NCI-H146 treated with DMSO at 0.1 percent for 48 hours (cell line): ENCODE measurements around the gene JPH3.

Experiments
- DNase-seq: peaks from one replicate; lab custom pipeline; 2025; ENCODE audit not compliant: unreplicated experiment; lab: John Stamatoyannopoulos, UW

Gene JPH3

DNA sequence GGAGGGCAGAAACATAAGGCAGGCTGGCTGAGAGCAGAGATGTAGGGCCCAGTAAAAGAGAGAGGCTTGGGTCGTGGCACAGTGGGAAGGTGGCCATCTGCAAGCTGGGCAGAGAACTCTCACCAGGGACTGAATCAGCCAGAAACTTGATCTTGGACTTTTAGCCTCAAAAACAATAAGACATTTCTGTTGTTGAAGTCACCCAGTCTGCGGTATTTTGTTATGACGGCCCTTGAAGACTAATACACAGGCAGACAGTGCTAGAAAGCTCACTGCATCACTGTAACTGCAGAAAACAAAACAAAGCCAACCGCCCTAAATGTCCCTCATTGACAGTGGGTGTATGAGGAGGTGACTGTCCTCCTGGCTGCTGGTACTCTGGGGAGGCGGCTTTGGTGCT lies 3.9 kb upstream of the JPH3 start:
- no peak for DNase-seq

DNA sequence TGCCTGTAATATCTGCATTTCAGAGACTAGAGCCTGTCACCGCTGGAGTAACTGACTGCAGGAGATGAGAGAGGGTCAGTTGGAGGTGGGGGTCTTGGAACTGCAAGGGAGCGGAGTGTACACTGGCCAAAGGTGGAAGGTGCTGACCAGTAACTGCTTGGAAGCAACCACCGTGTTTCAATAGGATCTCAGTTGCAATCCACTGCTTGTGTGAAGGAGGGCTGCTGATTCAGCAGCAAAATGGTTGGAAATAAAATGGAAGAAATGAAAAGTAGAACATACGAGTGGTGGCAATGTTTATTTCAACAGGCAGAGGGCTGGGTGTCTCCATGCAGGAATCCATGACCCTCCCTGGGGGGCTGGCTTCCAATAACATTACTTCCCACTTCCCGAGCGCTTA lies 2.1 kb upstream of the JPH3 start:
- DNase-seq, result no peak

DNA sequence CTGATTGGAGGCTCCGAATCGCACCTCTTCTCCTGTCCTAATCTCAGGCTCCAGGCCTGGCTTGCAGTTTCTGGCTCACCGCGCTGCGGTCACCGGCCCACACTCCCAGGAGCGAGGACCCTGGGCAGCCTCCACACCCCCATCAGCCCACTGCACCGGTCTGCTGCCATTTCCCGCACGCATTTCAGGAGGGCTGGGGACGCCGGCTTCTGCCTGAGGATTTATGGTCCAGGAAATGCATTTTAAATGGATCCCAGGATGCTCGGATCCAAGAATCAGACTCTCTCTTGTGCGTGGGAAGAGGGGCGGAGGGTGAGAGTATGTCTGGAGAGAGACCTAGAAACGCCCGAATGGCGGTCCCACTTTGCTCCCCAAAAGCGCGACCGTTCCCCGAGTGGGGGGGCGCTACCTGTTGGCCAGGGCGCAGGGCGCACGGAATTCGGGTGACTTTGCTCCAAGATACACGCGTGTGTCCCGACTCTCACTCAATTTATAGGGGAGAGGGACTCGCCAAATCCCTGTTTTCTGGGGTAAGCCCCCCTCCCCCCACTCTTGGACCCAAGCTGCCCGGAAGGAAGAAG lies 817 bp upstream of the JPH3 start:
- no peak for DNase-seq

DNA sequence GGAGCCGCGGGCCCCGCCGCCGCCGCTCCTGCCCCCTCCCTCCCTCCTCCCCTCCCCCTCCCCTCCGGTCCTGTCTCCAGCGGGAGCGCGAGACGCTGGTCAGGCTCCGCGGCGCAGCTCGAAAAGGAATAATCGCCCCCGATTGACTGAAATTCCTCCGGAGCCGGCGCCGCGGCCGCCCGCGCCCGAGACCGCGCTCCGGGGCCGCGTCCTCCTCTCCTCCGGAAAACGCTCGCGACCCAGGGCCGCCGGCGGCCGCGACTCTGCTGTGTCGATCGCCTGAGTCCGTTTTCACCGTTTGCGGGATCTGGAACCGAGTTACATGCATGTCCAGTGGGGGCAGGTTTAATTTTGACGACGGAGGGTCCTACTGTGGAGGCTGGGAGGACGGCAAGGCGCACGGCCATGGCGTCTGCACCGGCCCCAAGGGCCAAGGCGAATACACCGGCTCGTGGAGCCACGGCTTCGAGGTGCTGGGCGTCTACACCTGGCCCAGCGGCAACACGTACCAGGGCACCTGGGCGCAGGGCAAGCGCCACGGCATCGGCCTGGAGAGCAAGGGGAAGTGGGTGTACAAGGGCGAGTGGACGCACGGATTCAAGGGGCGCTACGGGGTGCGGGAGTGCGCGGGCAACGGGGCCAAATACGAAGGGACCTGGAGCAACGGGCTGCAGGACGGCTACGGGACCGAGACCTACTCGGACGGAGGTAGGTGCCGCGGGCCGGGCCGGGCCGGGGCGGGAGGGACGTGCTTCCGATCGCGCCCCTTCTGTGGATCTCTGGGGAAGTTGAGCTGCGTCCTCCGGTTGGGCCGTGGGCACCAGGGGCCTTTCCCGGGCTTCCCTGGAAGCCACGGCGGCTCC lies 744 bp downstream of the JPH3 start:
- DNase-seq, result no peak

DNA sequence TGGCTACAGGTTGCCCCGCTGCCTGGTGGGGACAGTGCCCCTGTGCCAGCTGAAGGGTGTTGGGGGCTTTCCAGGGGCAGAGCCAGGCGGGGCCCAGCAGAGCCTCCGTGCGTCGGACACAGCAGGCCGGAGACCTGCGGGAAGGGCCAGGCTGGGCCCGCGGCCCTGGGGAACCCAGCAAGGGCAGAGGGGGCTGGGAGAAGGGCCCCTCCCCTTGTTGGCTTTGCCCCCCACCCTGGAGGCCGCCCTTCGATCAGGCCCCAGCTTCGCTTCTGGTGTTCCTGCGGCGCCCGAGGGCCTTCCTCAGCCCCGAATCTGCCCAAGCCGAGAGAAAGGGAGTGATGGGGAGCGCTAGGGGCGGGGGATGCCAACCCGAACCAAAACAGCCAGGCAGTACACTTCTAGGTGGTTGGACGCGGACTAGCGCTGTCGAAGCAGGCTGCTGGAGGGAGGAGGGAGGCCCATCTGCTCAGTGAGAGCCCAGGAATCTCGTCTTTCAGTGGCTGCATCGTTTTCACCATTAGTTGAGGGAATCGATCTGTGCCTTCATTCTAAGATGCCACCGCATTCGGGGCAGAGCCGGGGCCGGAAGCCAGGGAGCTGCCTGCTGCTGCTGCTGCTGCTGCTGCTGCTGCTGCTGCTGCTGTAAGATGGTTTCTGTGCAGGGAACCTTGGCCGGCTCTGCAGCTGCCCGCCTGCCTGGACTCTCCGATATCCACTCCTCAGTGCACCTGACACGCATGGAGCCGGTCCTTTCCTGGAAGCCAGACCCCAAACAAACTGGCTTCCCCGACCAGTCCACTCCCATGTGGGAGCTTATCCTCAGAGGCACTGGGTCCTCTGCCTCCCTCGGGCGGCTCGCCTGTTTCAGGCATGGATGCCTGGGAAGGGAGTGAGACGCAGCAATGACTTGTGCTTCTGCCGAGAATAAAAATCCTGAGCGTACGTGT lies 1.7 kb downstream of the JPH3 start:
- no peak for DNase-seq

DNA sequence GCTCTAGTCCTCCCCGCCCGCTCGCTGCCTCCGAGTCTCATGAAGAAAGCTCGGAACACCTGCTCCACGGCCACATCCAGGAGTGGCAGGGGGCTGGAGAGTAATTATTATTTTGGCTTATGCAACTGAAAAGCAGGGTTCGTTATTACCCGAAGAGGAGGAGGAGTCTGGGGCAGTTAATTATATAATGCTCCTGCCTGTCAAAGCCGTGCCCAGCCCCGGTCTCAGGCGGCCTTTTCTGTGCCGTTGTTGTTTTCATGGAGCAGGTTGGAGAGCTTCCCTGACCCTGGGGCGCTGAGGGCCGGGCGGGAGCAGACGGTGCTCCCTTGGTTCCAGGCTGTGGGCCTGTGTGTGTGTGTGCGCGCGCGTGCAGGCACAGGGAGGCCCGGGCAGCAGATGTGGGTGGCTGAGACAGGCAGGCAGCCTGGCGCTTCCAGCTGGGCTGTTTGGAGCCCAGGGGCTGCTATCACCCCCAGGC lies 2.4 kb downstream of the JPH3 start:
- DNase-seq, result no peak

DNA sequence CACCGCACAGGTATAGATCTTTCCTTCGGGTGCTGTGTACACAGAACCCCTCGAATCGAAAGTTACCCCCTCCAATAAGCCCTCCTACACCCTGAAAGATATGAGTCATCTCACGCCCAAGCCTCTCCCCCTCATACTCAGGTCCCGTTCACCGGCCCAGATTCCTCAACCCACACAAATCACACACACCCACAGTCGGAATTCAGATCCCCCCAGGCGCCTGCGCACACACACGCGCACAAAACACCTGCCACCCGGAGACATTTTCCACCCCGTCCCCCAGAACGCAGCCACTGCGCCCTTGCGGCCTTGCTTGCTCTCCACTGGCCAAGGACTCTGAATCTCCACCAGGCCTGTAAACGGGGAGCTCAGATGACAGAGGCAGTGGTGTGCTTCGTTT lies 4.9 kb downstream of the JPH3 start:
- DNase-seq, result no peak

DNA sequence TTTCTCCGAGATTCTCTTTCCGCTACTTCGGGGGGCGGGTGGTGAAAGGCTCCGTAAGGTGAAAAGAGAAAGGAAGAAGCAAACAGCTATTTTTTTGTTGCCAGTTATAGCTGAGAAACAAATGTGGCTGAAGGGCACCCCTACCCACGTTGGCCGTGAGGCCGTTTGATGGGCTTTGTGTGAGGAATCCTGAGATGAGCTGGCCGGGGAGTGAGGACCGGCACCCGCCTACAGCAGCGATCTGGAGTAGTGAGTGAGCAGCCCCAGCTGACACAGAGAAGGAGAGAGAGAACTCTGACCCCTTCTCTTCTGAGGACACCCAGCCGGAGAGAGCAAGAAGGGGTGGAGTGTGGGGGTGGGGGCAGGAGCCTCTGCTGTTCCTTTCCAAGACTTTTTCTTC lies 5.6 kb downstream of the JPH3 start:
- DNase-seq, result no peak

DNA sequence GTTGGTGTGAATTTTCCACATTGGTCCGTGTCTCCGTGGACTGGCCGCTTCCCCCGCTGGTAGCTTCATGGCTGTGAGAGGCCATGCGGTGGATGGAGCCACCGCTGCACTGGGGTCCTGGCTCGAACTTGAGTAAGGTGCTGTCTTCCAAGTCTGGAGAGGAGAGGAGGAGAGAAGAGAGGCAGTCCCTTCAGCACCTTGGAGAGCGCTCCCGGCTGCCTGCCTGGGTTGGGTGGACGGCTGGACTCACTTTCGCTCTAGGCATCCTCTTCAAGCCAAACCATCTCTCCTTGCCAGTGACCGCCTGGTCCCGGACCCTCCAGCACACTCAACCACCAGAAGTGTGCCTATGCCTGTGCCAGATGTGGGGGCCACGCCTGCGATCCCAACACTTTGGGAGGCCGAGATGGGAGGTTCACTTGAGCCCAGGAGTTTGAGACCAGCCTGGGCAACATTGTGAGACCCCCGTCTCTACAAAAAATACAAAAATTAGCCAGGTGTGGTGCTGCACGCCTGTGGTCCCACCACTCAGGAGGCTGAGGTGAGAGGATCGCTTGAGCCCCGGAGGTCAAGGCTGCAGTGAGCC lies 6.2 kb downstream of the JPH3 start:
- no peak for DNase-seq

DNA sequence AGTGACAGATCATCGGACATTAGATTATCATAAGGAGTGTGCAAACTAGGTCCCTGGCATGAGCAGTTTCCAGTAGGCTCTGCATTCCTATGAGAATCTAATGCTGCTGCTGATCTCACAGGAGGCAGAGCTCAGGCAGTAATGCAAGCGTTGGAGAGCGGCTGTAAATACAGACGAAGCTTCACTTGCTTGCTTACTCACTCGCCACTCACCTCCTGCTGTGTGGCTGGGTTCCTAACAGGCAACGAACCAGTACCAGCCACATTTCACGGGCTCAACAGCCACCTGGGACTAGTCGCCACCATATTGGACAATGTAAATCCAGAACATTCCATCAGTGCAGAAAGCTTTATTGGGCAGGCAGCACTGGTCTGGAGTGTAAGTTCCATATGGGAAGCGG lies 7.7 kb downstream of the JPH3 start:
- no peak for DNase-seq

DNA sequence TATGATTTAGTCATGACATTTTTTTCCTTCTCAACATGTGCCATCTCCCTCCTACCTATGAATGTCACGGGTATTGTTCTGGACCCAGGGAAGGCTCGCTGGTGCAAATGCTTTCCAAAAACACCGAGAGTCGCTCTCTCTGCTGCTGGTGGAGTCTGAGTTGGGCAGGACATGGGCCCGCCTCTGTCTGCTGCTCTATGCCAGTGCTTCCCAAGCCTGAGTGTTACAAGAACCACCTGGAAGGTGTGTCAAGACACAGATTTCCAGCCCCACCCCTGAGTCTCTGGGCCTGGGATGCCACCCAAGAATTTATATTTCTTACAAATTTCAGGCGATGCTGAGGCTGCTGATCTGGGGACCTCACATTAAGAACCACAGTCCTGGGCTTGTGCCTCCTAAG lies 9.1 kb downstream of the JPH3 start:
- no peak for DNase-seq

DNA sequence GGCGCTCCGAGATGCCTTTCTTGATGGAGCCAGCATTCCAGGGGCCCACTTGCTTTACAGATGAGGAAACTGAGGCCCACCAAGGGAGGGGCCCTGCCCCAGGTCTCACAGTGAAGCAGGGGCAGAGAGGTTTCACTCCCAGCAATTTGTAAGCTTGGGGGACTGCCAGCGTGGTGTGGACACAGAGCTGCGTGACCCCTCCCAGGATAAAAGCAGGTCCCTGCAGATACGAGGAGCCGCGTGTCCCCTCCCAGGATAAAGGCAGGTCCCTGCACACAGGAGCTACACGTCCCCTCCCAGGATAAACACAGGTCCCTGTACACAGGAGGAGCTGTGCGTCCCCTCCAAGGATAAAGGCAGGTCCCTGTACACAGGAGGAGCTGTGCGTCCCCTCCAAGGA lies 11.7 kb downstream of the JPH3 start:
- DNase-seq, result no peak

DNA sequence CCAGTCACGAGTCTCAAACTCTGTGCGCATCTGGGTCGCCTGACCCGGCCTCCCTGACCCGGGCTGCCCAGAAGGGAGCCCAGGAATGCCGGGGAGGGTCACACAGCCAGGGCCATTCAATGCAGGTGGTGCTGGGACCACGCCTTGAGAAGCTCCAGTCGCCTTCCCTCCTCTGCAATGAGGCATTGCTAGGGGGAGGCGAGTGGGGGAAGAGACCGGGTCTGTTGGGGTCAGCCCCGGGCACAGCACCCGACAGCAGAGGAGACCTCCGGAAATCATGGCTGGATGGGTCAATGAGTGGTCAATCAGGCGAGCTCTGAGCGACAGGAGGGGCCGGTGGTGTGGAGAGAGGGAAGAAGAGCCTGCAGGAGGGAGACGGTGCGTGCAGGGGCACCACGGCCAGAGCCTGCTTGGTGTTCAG lies 13.3 kb downstream of the JPH3 start:
- no peak for DNase-seq

DNA sequence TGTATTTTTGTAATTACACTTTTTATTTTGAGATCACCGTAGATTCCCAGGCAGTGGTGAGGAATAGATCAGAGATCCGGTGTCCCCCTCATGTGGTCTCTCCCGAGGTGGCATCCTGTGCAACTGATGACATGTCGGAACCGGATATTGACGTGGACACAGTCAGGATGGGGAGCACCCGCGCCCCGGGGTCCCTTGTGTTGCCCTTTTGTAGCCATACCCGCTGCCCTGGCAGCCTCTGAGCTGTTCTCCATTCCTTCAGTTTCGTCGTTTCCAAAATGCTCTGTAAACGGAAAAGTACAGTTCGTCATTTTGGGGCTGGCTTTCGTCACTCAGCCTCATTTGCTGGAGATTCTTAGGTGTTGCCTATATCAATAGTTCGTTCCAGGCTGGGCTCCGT lies 14.2 kb downstream of the JPH3 start:
- no peak for DNase-seq

DNA sequence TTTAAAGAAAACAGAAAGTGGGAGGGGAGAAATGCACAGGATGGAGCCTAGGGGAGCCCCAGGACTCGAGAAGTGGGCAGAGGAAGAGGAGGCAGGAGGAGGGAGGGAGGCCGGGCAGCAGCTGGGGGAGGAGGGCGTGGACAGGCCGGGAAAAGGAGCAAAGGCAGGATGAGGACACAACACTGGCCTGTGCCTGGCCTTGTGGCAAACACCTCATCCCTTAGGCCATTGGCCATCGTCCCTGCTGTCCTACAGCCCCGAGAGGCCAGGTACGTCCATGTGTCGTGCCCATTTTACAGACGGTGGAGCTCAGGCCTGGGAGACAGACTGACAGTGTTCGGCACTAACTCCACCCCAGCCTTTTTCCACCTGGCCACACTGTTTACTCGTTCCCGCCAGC lies 15.9 kb downstream of the JPH3 start:
- DNase-seq, result no peak

DNA sequence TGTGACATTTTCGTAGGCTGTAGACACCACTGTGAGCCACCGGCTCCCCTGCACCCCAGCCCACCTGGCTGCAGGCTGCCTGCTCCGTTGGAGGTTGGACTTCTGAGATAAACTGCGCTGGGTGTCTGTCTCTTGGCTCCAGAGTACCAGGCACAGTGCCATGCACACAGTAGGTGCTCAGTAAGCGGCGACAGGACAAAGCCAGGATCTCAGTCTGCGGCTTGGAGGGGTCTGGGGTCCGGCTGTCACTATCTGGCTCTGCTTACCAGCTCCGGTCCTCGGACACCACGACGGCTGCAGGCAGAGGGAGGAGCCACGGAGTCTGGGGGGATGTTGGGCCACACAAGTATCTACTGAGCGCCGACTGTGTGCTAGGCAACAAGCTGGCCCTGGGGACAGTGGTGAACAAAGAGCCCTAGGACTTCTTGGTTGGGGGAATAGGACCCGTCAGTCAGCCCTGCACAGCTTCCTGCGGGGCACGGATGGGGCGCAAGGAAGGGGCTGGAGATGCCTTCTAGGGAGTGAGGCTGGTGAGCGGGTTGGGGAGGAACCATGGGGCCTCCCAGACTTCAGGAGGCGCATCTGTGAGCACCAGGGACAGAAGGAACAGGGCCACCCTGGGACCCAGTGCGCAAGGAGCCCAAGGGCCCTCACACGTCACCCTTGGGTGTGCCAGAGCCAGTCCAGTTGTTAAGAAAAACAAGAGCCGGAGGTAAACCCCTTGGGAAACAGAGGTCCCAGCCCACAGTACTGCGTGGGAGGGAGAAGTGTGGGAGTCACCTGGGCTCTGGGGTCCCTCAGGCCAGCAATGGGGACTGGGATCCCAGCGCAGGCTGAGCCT lies 17.3 kb downstream of the JPH3 start:
- no peak for DNase-seq

DNA sequence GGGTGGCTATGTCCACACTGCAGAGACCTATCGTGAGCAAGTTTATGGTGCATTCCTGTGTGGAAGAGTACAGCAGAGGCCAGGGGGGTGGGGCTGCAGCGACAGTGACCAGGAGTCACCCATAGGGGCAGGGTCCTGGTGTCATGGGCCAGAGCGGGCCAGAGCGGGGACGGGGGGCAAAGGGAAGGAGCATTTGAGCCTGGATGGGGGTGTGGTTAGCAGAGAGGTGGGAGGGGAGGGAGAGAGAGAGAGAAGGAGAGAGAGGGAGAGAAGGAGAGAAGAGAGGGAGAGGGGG lies 17.8 kb downstream of the JPH3 start:
- DNase-seq, result no peak

DNA sequence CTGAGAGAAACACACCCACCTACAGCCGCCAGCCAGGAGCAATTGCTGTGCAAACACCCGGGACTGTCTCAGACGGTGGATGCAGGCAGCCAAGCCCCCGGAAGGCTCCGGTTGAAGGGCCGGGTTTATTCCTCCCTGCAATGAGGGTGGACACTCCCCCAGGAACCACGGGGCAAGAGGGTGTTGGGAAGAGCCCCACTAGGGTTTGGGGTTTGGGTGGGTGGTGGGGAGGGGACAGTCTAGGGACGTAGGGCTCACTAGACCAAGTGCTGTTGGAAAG lies 19.2 kb downstream of the JPH3 start:
- no peak for DNase-seq

DNA sequence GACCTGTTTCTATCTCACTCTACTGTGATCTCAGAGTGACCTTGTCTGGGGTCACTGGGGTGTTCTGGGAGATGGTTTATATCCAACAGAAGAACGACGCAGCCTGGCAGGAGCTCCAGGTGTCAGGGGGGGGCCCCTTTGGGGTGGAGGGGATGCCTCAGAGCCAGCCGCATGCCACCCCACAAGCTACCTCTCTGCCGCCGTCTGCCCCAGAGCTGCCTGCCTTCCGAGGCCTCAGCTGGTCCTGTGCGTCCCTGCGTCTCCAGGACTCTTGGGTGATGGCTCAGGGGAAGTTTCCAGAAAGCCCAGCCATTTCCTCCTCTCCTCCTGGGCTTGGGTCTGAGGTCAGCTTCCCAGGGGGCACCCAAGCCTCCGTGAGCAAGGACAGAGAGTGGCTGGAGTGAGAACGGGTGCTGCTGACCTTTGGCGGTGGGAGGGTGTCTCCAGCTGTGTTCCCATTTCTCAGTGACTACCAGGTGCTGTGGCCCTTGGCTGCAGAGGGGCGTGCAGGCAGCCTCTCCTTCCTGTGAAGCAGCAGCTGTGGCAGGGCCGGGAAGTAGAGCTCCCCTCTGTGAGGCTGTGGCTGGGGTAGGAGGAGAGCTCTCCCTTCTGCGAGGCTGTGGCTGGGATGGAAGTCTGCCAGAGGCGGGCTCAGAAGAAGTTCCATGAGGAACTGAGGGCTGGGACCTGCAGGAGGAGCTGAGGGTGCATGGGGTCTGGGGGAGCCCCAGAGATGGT lies 19.8 kb downstream of the JPH3 start:
- no peak for DNase-seq

DNA sequence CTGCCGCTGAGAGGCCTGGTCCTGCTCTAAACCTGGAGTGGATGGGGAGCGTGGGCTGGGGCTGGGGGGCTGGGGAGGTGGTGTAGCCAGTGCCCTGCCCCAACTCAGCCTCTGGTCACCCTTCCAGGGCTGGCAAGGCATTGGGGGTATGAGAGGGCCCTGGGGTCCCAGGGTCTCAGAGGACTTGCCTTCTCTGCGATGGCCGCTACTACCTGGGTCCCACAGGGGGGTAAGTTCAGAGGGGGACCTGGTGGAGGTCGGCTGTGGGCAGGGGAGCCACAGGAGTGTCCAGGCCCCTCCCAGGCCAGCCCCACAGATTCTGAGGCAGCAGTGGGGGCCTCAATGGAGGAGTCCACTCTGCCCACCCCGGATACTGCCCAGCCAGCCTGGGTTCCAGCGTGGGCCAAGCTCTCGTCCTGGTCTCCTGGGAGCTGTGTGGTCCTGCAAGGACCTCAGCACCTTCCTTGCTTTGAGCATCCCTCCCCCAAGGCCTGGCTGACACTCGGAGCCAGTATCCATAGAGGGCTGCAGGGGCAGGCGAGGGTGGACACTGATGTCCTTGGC lies 20.5 kb downstream of the JPH3 start:
- no peak for DNase-seq
